GM12874 (cell line): ENCODE results near the gene FARP2.

Experiments
- TF ChIP-seq, protein P1 (sequence below): IDR thresholded peaks from 2 replicates; pipeline ENCODE4 v1.5.1; 2011; ENCODE audit warnings: low read depth, mild to moderate bottlenecking, control low read depth, low read length, moderate library complexity; ENCODE audit not compliant: insufficient read depth

FARP2 gene

DNA sequence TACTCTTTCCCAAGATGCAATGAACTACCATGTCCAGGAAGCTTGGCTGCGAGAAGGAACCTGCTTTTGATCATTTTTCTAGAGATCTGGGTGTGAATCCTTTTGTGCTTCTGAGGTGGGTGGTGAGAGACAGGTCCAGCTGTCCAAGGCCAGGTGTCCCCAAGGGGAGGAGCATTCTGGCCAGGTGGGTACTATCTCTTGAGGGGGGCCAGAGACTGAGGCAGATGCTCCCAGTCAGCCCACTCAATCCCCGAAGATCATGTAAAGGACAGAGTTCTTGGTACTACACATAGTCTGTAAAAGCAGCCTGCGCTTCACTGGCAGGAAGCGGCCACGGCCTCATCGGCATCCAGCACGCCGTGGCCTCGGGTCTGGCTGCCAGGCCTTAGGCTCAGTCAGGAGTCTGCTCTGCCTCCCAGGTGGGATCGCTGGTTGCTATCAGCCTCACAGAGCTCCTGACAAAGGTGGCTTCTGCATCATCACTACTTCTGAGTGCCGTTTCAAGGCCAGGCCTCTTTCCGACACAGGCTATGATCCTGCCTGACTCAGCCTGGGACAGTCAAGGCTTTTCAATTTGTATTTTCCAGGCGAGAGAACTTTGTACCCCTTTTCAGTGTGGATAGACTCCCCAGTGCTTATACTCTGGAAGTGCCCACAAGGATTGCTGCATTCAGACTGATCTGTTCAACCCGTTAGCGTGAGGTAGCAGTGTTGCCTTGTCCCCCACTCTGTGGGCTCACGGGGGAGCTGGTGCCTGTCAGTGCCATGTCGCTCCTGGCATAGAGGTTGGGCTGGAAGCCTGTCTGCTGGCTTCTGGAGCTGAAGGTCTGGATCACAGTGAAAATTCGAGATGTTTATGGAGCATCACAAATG is 123.2 kb downstream of the FARP2 start:
- TF ChIP-seq, protein P1, sequence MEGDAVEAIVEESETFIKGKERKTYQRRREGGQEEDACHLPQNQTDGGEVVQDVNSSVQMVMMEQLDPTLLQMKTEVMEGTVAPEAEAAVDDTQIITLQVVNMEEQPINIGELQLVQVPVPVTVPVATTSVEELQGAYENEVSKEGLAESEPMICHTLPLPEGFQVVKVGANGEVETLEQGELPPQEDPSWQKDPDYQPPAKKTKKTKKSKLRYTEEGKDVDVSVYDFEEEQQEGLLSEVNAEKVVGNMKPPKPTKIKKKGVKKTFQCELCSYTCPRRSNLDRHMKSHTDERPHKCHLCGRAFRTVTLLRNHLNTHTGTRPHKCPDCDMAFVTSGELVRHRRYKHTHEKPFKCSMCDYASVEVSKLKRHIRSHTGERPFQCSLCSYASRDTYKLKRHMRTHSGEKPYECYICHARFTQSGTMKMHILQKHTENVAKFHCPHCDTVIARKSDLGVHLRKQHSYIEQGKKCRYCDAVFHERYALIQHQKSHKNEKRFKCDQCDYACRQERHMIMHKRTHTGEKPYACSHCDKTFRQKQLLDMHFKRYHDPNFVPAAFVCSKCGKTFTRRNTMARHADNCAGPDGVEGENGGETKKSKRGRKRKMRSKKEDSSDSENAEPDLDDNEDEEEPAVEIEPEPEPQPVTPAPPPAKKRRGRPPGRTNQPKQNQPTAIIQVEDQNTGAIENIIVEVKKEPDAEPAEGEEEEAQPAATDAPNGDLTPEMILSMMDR, result no peak

DNA sequence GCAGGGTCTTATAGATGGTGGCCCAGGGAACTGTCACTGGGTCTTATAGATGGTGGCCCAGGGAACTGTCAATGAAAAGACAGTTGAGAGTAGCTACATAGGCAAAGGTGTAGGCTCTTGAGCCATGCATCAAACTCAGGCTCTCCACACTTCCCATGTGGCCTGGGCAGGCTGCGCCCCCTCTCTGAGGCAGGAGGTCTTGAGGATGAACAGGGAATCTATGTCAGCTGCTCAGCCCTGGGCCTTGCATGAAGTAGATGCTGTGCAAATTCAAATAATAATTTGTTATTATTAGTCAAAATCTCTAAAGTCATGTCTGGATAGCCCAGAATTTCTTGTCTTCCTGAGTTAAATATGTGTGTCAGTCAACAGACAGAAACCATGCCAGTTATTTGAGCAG is 125.6 kb downstream of the FARP2 start:
- TF ChIP-seq, protein P1, result no peak

DNA sequence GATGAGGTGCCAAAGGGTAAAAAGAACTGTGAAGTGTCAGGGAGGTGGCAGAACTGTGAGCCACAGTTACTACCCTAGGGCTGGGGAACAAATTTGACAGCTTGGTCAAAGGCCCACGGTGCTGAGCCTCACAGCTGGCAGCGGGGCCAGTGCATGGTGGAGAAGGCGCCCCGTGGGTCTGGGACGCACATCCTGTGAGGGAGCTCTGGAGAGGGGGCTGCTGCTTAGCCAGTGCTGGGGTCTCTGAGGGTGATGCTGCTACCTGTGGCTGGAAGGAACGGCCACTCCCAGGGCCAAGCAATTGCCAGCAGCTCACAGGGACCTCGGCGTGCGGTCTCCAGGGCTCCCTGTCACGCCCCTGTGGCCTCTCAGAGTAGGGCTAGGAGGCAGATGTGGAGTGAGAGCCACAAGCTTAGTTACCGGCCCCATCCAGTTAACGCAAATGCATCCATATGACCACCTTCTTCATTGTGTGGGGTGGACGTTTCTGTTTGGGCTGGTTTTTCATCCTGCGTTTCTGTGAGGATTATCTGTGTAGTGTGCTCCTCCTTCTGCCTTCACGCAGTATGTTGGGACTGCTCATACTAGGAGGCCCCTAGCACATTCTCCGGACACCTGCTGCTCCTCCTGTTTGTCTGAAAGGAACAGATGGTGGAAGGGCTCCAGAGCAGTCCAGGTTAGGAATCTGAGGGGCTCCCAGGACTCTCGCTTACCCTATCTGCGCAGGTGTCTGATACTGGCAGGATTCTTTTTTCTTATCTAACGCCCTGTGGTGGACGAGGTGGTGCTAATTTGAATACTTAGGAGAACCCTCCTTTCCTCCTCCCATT is 126.3 kb downstream of the FARP2 start:
- TF ChIP-seq, protein P1, result no peak

DNA sequence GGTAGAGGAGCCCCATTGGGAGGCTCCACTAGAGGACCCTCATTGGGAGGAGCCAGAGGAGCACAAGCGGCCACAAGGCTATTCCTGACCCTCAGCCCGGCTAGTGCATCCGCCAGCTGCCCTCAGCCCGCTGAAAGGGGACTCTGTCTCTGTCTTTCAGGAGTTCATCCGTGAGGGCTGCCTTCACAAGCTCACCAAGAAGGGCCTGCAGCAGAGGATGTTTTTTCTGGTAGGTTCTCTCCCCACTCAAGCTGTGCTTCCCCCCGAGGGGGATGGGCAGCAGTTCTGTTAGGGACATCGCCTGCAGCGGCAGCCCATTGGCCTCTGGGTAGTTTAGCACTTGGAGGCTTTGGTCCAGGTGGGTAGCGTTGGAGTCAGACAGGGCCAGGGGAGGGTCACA is 127.2 kb downstream of the FARP2 start:
- TF ChIP-seq, protein P1, result no peak

DNA sequence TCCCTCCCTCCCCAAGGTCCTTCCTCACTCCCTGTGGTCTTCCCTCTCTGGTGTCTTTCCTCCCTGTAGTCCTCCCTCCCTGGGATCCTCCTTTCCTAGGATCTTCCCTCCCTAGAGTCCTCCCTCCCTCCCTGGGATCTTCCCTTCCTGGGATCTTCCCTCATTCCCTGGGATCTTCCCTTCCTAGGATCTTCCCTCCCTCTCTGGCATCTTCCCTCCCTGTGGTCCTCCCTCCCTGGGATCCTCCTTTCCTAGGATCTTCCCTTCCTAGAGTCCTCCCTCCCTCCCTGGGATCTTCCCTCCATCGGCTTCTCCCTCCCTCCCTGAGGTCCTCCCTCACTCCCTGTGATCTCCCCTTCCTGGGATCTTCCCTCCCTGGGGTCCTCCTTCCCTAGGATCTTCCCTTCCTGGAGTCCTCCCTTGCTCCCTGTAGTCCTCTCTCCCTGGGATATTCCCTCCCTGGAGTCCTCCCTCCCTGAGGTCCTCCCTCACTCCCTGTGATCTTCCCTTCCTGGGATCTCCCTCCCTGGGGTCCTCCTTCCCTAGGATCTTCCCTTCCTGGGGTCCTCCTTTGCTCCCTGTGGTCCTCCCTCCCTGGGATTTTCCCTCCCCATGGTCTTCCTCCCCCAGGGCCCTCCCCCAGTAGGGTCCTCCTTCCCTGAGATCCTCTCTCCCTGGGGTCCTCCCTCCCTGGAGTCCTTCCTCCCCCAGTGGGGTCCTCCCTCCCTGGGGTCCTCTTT is 129.3 kb downstream of the FARP2 start:
- TF ChIP-seq, protein P1, result no peak

DNA sequence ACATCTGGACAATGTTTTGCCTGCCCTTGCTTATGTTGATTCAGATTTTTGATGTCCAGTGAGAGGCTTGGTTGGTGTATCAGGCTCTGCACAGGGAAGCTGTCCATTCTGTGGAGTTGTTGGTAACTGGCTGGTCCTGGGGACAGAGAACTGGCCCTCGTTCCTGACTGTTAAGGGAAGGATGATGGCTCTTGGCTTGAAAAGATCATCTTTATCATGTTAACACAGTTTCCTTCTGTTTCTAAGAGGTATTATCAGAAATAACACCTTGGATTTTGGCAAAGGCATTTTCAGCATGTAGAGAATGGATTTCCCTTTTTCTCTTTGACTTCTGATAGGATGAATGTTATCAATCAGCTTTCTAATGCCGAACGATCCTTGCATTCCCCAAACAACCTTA is 133.0 kb downstream of the FARP2 start:
- TF ChIP-seq, protein P1, result no peak
